GM13976 (cell line): ENCODE data around the gene WNT7B.

Experiments used
- DNase-seq: peaks from one replicate; pipeline ENCODE4 v3.0.0; 2012; ENCODE audit warnings: low spot score
- in situ Hi-C: fragments of 300-500 bp; cut with MboI; formaldehyde crosslinking; loops from one replicate; pipeline ENCODE4 v1.12.0; 2022; ENCODE audit warnings: low sequenced_read_pairs, mixed read lengths, inconsistent platforms; ENCODE audit not compliant: unreplicated experiment
- TF ChIP-seq, protein P1 (sequence below): IDR thresholded peaks from 2 replicates; pipeline ENCODE4 v1.5.1; 2012; ENCODE audit warnings: borderline replicate concordance, mild to moderate bottlenecking; ENCODE audit not compliant: insufficient read depth; ENCODE audit errors: extremely low read depth, missing control alignments, control extremely low read depth

Gene WNT7B

DNA sequence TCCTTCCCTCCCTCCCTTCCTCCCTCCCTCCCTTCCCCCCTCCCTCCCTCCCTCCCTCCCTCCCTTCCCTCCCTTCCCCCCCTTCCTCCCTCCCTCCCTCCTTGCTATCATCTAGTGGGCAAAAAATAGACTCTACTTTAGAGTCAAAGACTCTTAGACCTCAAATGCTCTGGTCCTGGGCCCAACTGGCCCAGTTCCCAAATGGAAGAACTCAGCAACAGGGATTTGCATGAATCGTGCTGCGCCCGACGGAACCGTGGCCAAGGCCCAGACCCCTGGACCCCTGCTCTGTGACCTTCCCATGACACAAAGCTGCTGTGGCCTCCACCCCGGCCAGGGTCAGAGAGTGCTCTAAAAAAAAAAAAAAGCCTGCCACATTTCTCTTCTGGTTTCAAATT, 97.4 kb downstream of the WNT7B start:
- TF ChIP-seq, protein P1, sequence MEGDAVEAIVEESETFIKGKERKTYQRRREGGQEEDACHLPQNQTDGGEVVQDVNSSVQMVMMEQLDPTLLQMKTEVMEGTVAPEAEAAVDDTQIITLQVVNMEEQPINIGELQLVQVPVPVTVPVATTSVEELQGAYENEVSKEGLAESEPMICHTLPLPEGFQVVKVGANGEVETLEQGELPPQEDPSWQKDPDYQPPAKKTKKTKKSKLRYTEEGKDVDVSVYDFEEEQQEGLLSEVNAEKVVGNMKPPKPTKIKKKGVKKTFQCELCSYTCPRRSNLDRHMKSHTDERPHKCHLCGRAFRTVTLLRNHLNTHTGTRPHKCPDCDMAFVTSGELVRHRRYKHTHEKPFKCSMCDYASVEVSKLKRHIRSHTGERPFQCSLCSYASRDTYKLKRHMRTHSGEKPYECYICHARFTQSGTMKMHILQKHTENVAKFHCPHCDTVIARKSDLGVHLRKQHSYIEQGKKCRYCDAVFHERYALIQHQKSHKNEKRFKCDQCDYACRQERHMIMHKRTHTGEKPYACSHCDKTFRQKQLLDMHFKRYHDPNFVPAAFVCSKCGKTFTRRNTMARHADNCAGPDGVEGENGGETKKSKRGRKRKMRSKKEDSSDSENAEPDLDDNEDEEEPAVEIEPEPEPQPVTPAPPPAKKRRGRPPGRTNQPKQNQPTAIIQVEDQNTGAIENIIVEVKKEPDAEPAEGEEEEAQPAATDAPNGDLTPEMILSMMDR: no peak
- in situ Hi-C loops: no loop called here
- DNase-seq: no peak

DNA sequence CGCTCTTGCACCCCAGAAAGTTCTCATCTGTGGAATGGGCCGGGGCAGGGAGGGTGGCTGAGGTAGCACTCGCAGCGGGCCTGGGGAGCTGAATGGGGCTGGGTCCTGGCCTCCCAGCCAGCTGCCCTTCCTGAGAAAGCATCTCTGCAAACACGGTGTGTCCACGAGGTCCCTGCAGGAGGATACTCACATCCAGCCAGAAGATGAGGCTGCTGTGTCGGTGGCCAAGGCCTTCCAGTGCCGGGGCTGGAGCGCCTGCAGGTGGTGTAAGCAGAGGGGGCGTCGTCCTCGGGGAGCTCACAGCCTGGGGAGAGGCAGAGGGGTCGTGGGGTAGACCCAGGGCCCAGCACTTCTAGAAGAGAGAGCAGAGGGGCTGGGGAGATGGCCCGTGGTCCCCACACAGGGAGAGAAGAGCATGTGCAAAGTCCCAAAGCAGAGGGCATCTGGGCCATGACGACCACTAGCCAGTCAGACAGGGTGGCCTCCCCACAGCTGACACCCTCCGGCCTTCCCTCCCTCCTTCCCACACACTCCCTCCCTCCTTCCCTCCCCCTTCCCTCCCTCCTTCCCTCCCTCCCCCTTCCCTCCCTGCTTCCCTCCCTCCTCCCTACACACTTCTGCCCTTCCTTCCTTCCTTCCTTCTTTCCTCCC, 97.9 kb downstream of the WNT7B start:
- TF ChIP-seq, protein P1: no peak
- in situ Hi-C loops: no loop called here
- no peak for DNase-seq

DNA sequence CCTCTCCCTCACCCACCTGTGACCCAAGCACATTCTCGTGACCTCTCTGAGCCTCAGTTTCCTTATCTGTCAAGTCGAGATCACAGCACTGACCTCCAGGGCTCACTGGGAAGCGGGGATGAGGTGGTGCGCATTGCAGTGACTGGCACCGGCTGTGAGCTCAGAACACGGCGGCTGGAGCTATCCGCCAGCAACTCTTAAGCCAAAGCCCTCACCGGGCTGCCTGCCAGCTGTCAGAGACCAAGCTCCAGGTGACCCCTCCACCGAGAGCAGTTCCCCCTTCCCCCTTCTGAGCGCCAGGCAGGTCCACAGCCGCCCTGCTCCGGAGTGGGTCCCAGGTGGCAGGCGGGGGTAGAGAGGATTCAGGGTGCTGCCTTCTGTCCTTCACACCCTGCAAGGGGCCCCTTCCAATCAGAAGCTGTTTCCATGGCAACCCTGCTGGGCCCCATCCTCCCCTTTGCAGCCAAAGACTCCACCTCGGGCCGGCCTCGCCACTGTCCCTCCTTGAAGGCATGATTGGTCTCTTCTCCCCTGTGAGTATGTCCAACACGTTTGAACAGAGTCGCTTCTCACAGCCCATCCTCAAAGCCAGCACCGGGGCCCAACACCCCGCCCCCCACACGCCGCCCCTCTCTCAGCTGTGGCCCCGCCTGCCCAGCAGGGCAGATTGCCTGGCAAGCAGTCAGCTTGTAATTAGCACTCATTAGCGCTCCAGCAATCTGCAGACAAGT, 98.7 kb downstream of the WNT7B start:
- in situ Hi-C loops: no loop called here
- no peak for DNase-seq
- TF ChIP-seq, protein P1: no peak

DNA sequence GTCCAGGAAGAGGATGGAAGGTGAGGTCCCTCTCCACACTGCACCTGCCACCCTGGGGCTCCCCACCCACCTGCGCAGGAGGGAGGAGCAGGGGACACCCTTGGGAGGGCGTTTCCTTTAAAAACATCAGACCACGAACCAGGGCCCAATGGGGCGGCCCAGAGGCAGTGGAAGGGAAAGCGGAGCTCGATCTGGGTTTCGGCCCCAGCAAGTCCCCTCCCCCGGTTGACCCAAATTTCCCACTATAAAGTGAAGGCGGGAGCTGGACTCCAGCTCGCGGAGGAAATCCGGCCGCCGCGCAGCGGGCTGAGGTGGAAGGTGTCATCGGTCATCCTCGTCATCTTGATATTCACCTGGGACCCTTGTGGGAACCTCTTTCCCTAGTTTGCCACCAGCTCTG, 99.3 kb downstream of the WNT7B start:
- TF ChIP-seq, protein P1: no peak
- in situ Hi-C loops: no loop called here
- DNase-seq: no peak

DNA sequence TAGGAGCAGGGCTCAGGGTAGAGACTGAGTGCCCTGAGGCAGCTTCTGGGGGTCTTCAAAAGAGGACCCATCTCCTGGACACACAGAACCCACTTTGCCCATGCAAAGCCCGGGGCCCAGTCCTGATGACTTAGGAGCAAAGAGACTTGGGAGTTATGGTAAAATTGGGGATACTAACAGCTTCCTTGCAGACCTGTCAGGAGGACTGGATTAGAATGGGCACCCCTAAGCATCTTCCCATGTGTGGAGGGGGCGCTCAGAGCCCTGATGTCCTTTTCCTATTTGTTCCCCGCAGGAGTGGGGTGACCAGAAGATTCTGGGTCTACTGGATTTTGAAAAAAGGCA, 100.0 kb downstream of the WNT7B start:
- no peak for DNase-seq
- in situ Hi-C loops: no loop called here
- TF ChIP-seq, protein P1: no peak

- no peak for DNase-seq
- TF ChIP-seq, protein P1: no peak
- in situ Hi-C loops: no loop called here
These were observed 100.6 kb downstream of the WNT7B start for GRCh38 chr22:45876136-45877035.
